DMS153 treated with DMSO at 0.1 percent for 48 hours (cell line): ENCODE measurements around the gene SLC6A18.

Source experiments
- DNase-seq: peaks from one replicate; lab custom pipeline; 2025; ENCODE audit not compliant: unreplicated experiment; lab: John Stamatoyannopoulos, UW

Gene SLC6A18

GRCh38 chr5:1202026-1202797 lies 23.0 kb upstream of the SLC6A18 start:
- no peak for DNase-seq

- DNase-seq = no peak
These were observed 22.4 kb upstream of the SLC6A18 start for GRCh38 chr5:1202798-1203185.

- DNase-seq = no peak
These were observed 21.7 kb upstream of the SLC6A18 start for GRCh38 chr5:1203311-1203967.

GRCh38 chr5:1203968-1204692 lies 21.1 kb upstream of the SLC6A18 start:
- DNase-seq = no peak

GRCh38 chr5:1204693-1205242 lies 20.4 kb upstream of the SLC6A18 start:
- peak; percentile 17 for DNase-seq

- DNase-seq = no peak
These were observed 19.7 kb upstream of the SLC6A18 start for GRCh38 chr5:1205255-1206180.

- DNase-seq = no peak
These were observed 18.4 kb upstream of the SLC6A18 start for GRCh38 chr5:1206521-1207412.

- DNase-seq = no peak
These were observed 17.6 kb upstream of the SLC6A18 start for GRCh38 chr5:1207555-1207954.

- DNase-seq = no peak
These were observed 16.9 kb upstream of the SLC6A18 start for GRCh38 chr5:1208221-1208742.

GRCh38 chr5:1208743-1209488 lies 16.3 kb upstream of the SLC6A18 start:
- peak; percentile 59 for DNase-seq

- no peak for DNase-seq
These were observed 15.7 kb upstream of the SLC6A18 start for GRCh38 chr5:1209489-1209852.

- DNase-seq = no peak
These were observed 15.0 kb upstream of the SLC6A18 start for GRCh38 chr5:1209896-1210776.

- DNase-seq = no peak
These were observed 14.3 kb upstream of the SLC6A18 start for GRCh38 chr5:1210832-1211251.

- DNase-seq = no peak
These were observed 13.5 kb upstream of the SLC6A18 start for GRCh38 chr5:1211701-1212100.

GRCh38 chr5:1212271-1212670 lies 12.9 kb upstream of the SLC6A18 start:
- DNase-seq = no peak

- DNase-seq = no peak
These were observed 12.3 kb upstream of the SLC6A18 start for GRCh38 chr5:1212881-1213280.

GRCh38 chr5:1213508-1214162 lies 11.5 kb upstream of the SLC6A18 start:
- DNase-seq = no peak
